Loucy (cell line): ENCODE measurements around the gene COPS7A.

Source experiments
- H2AFZ ChIP-seq: fragments of 200-600 bp; sonication (generic); 2 replicates; pipeline ENCODE4 v1.6.0; 2016; ENCODE audit warnings: antibody characterized with exemption, mild to moderate bottlenecking, low read length, moderate library complexity
- H3F3A ChIP-seq: fragments of 200-600 bp; 2 replicates; pipeline ENCODE4 v1.6.0; 2016; ENCODE audit warnings: antibody characterized with exemption, low read depth, mild to moderate bottlenecking
- H3K27me3 ChIP-seq: fragments of 200-600 bp; sonication (generic); 2 replicates; pipeline ENCODE4 v1.6.1; 2014; ENCODE audit warnings: low read length, mild to moderate bottlenecking; ENCODE audit not compliant: insufficient read depth, poor library complexity, severe bottlenecking
- H3K36me3 ChIP-seq: fragments of 200-600 bp; sonication (generic); 2 replicates; pipeline ENCODE4 v1.6.1; 2016; ENCODE audit warnings: low read length; ENCODE audit not compliant: insufficient read depth
- H3K4me1 ChIP-seq: fragments of 200-600 bp; sonication (generic); 2 replicates; pipeline ENCODE4 v1.5.1; 2014; ENCODE audit warnings: low read length, mild to moderate bottlenecking; ENCODE audit not compliant: insufficient read depth, poor library complexity, severe bottlenecking
- H3K4me2 ChIP-seq: fragments of 200-600 bp; sonication (generic); 2 replicates; pipeline ENCODE4 v1.6.0; 2014; ENCODE audit warnings: antibody characterized with exemption, low read length, low read depth, mild to moderate bottlenecking; ENCODE audit not compliant: poor library complexity, severe bottlenecking
- H3K4me3 ChIP-seq: fragments of 200-600 bp; sonication (generic); 2 replicates; pipeline ENCODE4 v1.5.1; 2014; ENCODE audit warnings: low read length, mild to moderate bottlenecking, mixed read lengths; ENCODE audit not compliant: poor library complexity, severe bottlenecking
- H3K79me2 ChIP-seq: fragments of 200-600 bp; sonication (generic); 2 replicates; pipeline ENCODE4 v1.6.1; 2014; ENCODE audit warnings: low read length; ENCODE audit not compliant: insufficient read depth
- H3K9ac ChIP-seq: fragments of 200-600 bp; sonication (generic); 2 replicates; pipeline ENCODE4 v1.6.0; 2014; ENCODE audit warnings: mild to moderate bottlenecking, low read depth, low read length, moderate library complexity; ENCODE audit not compliant: poor library complexity, severe bottlenecking
- H3K9me2 ChIP-seq: fragments of 200-600 bp; sonication (generic); replicated peaks from 2 replicates; pipeline ENCODE4 v1.6.1; 2016; ENCODE audit warnings: low read depth, low read length, mixed read lengths
- H3K9me3 ChIP-seq: fragments of 200-600 bp; sonication (generic); 2 replicates; pipeline ENCODE4 v1.6.1; 2014; ENCODE audit warnings: mild to moderate bottlenecking, antibody characterized with exemption, low read length, low read depth; ENCODE audit not compliant: insufficient read depth
- H4K20me1 ChIP-seq: fragments of 200-600 bp; sonication (generic); 2 replicates; pipeline ENCODE4 v1.6.0; 2014; ENCODE audit warnings: antibody characterized with exemption, low read length, mild to moderate bottlenecking; ENCODE audit not compliant: insufficient read depth, poor library complexity, severe bottlenecking
- EZH2phosphoT487 ChIP-seq: fragments of 200-600 bp; IDR thresholded peaks from 2 replicates; pipeline ENCODE4 v1.6.1; 2018; ENCODE audit warnings: antibody characterized with exemption, mild to moderate bottlenecking, moderate library complexity, borderline replicate concordance
- TF ChIP-seq, protein P1 (sequence below): fragments of 200-600 bp; sonication (generic); conservative IDR thresholded peaks from 2 replicates; pipeline ENCODE4 v1.5.1; 2014; ENCODE audit warnings: mild to moderate bottlenecking, antibody characterized with exemption, low read length

COPS7A gene

GRCh38 chr12:6767353-6768319 lies 43.8 kb downstream of the COPS7A start:
- 0 out of 2 replicates have a peak overlapping the region, but pooled peaks have one; percentile 74 for H2AFZ ChIP-seq
- H3F3A ChIP-seq: 0 out of 2 replicates have a peak, but pooled peaks cover 5% of the 10 kb centered on the region
- no peaks in the 10 kb centered on the region for H3K9me2 ChIP-seq
- peak overlapping the region; percentile 72 for H3K9ac ChIP-seq
- peaks cover 42% of the 10 kb centered on the region for H3K79me2 ChIP-seq
- no peaks in the 10 kb centered on the region for H3K9me3 ChIP-seq
- peaks cover 19% of the 10 kb centered on the region for H4K20me1 ChIP-seq
- peaks cover 47% of the 10 kb centered on the region for H3K4me1 ChIP-seq
- H3K4me2 ChIP-seq: peak overlapping the region; percentile 93
- H3K36me3 ChIP-seq: peaks cover 3% of the 10 kb centered on the region; the same call in 1 of the 2 replicates
- H3K4me3 ChIP-seq: peak overlapping the region; percentile 73
- H3K27me3 ChIP-seq: no peaks in the 10 kb centered on the region
- TF ChIP-seq, protein P1, sequence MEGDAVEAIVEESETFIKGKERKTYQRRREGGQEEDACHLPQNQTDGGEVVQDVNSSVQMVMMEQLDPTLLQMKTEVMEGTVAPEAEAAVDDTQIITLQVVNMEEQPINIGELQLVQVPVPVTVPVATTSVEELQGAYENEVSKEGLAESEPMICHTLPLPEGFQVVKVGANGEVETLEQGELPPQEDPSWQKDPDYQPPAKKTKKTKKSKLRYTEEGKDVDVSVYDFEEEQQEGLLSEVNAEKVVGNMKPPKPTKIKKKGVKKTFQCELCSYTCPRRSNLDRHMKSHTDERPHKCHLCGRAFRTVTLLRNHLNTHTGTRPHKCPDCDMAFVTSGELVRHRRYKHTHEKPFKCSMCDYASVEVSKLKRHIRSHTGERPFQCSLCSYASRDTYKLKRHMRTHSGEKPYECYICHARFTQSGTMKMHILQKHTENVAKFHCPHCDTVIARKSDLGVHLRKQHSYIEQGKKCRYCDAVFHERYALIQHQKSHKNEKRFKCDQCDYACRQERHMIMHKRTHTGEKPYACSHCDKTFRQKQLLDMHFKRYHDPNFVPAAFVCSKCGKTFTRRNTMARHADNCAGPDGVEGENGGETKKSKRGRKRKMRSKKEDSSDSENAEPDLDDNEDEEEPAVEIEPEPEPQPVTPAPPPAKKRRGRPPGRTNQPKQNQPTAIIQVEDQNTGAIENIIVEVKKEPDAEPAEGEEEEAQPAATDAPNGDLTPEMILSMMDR: no peak
- no peak for TF ChIP-seq EZH2phosphoT487

DNA sequence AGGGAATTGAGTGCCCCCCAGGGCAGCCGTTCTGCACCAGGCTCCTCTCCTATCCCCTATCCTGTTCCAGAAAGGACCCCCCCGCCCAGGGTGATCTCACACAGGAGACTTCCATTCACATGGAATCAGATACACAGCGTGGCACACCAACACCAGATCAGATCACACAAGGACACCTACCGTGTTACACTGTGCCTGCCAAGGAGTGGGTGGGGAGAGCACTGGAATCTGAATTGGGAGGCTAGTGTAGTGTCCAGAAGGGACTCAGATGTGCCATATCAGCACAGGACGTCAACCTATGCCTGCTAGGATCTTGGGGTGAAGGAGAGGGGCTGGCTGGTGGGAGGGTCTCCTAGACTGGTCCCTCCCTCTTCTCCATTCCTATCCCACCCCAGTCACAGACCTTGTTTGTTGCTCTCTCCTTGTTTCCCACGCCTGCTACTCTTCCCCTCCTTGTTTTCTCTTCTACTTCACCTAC lies 44.6 kb downstream of the COPS7A start:
- peaks cover 46% of the 10 kb centered on the region for H3K4me1 ChIP-seq
- no peaks in the 10 kb centered on the region for H3K9me3 ChIP-seq
- no peaks in the 10 kb centered on the region for H3K27me3 ChIP-seq
- H3K9me2 ChIP-seq: no peaks in the 10 kb centered on the region
- peaks cover 42% of the 10 kb centered on the region for H3K79me2 ChIP-seq
- H3K36me3 ChIP-seq: peaks cover 3% of the 10 kb centered on the region; the same call in 1 of the 2 replicates
- peak overlapping the region; percentile 93 for H3K4me2 ChIP-seq
- peaks cover 19% of the 10 kb centered on the region for H4K20me1 ChIP-seq
- H3K9ac ChIP-seq: peak overlapping the region; percentile 72
- peak overlapping the region; percentile 73 for H3K4me3 ChIP-seq
- no peak for TF ChIP-seq EZH2phosphoT487
- H2AFZ ChIP-seq: no peak overlapping the region
- 0 out of 2 replicates have a peak, but pooled peaks cover 5% of the 10 kb centered on the region for H3F3A ChIP-seq

- Histone ChIP-seq H3K4me1 (peaks cover 41% of the 10 kb centered on the region), H3K9me2 (no peaks in the 10 kb centered on the region), H3K9ac (peak overlapping the region; percentile 72), H2AFZ (no peak overlapping the region), H3K79me2 (peaks cover 42% of the 10 kb centered on the region), H3K4me2 (peak overlapping the region; percentile 93), H3F3A (0 out of 2 replicates have a peak, but pooled peaks cover 5% of the 10 kb centered on the region), H3K27me3 (no peaks in the 10 kb centered on the region), H3K9me3 (no peaks in the 10 kb centered on the region), H3K4me3 (peak overlapping the region; percentile 73), H4K20me1 (peaks cover 19% of the 10 kb centered on the region), H3K36me3 (peaks cover 3% of the 10 kb centered on the region; the same call in 1 of the 2 replicates)
- no peak for TF ChIP-seq EZH2phosphoT487
- TF ChIP-seq, protein P1: no peak
Observed at GRCh38 chr12:6768990-6769389, 45.1 kb downstream of the COPS7A start.
